SK-N-SH treated with all-trans-retinoic acid at 6 μM for 48 hours (cell line): ENCODE measurements around the gene DMRTB1.

ENCODE experiments used
- ATAC-seq: fragments of 200-7000 bp; cut with Tn5 transposase; 3 replicates; pipeline ENCODE4 v1.9.1; 2020; ENCODE audit warnings: mild to moderate bottlenecking, moderate library complexity
- CSDC2 ChIP-seq: fragments of 250-450 bp; sonication (Bioruptor Pico); IDR thresholded peaks from 2 replicates; pipeline ENCODE4 v1.5.0; 2020; ENCODE audit warnings: mild to moderate bottlenecking, moderate library complexity
- GLIS3 ChIP-seq: fragments of 250-450 bp; sonication (Bioruptor Pico); IDR thresholded peaks from 2 replicates; pipeline ENCODE4 v1.5.0; 2020; ENCODE audit warnings: mild to moderate bottlenecking, moderate library complexity
- ISL1 ChIP-seq: fragments of 250-450 bp; sonication (Bioruptor Pico); IDR thresholded peaks from 2 replicates; pipeline ENCODE4 v2.1.2; 2022; ENCODE audit warnings: mild to moderate bottlenecking, moderate library complexity
- OSR1 ChIP-seq: fragments of 250-450 bp; sonication (Bioruptor Pico); IDR thresholded peaks from 2 replicates; pipeline ENCODE4 v1.8.0; 2022; ENCODE audit warnings: moderate library complexity, mild to moderate bottlenecking, inconsistent platforms
- PPARA ChIP-seq: fragments of 250-450 bp; sonication (Bioruptor Pico); IDR thresholded peaks from 2 replicates; pipeline ENCODE4 v1.5.0; 2020; ENCODE audit warnings: mild to moderate bottlenecking, borderline replicate concordance
- RARB ChIP-seq: fragments of 250-450 bp; sonication (Bioruptor Pico); IDR thresholded peaks from 2 replicates; pipeline ENCODE4 v1.8.0; 2021; ENCODE audit warnings: mild to moderate bottlenecking, moderate library complexity
- SNAI2 ChIP-seq: fragments of 250-450 bp; sonication (Bioruptor Pico); IDR thresholded peaks from 2 replicates; pipeline ENCODE4 v1.5.0; 2020; ENCODE audit warnings: mild to moderate bottlenecking, moderate library complexity
- TCF4 ChIP-seq: fragments of 250-450 bp; sonication (Bioruptor Pico); IDR thresholded peaks from 2 replicates; pipeline ENCODE4 v1.8.0; 2021; ENCODE audit warnings: mild to moderate bottlenecking, moderate library complexity, borderline replicate concordance
- TOX ChIP-seq: fragments of 250-450 bp; sonication (Bioruptor Pico); IDR thresholded peaks from 2 replicates; pipeline ENCODE4 v1.8.0; 2021; ENCODE audit warnings: mild to moderate bottlenecking, moderate library complexity, borderline replicate concordance
- ZC3H10 ChIP-seq: fragments of 250-450 bp; sonication (Bioruptor Pico); IDR thresholded peaks from 2 replicates; pipeline ENCODE4 v1.5.1; 2021; ENCODE audit warnings: mild to moderate bottlenecking, moderate library complexity
- ZFP3 ChIP-seq: fragments of 250-450 bp; sonication (Bioruptor Pico); IDR thresholded peaks from 2 replicates; pipeline ENCODE4 v1.5.0; 2020; ENCODE audit warnings: mild to moderate bottlenecking, moderate library complexity
- ZFP30 ChIP-seq: fragments of 450-650 bp; formaldehyde crosslinking; IDR thresholded peaks from 2 replicates; pipeline ENCODE4 v1.5.0; 2022; ENCODE audit warnings: mild to moderate bottlenecking, moderate library complexity
- ZNF565 ChIP-seq: fragments of 450-650 bp; formaldehyde crosslinking; conservative IDR thresholded peaks from 2 replicates; pipeline ENCODE4 v1.5.0; 2020; ENCODE audit warnings: low read depth, mild to moderate bottlenecking, moderate library complexity
- ZNF70 ChIP-seq: fragments of 450-650 bp; formaldehyde crosslinking; IDR thresholded peaks from 2 replicates; pipeline ENCODE4 v1.5.0; 2020; ENCODE audit warnings: mild to moderate bottlenecking, moderate library complexity
- ZNF8 ChIP-seq: fragments of 450-650 bp; formaldehyde crosslinking; IDR thresholded peaks from 2 replicates; pipeline ENCODE4 v1.5.0; 2020; ENCODE audit warnings: mild to moderate bottlenecking, moderate library complexity
- TF ChIP-seq, protein P1 (sequence below): fragments of 250-450 bp; sonication (Bioruptor Pico); IDR thresholded peaks from 2 replicates; pipeline ENCODE4 v1.8.0; 2020; ENCODE audit warnings: mild to moderate bottlenecking, moderate library complexity, borderline replicate concordance
- TF ChIP-seq, protein P2 (sequence below): fragments of 250-450 bp; sonication (Bioruptor Pico); IDR thresholded peaks from 2 replicates; pipeline ENCODE4 v1.5.1; 2021; ENCODE audit warnings: mild to moderate bottlenecking, moderate library complexity
- TF ChIP-seq, protein P3 (sequence below): fragments of 250-450 bp; sonication (Bioruptor Pico); IDR thresholded peaks from 2 replicates; pipeline ENCODE4 v1.5.1; 2020; ENCODE audit warnings: low read depth, mild to moderate bottlenecking, moderate library complexity
- TF ChIP-seq, protein P4 (sequence below): fragments of 250-450 bp; sonication (Bioruptor Pico); IDR thresholded peaks from 2 replicates; pipeline ENCODE4 v1.5.0; 2020; ENCODE audit warnings: mild to moderate bottlenecking, moderate library complexity
- TF ChIP-seq, protein P5 (sequence below): fragments of 250-450 bp; sonication (Bioruptor Pico); IDR thresholded peaks from 2 replicates; pipeline ENCODE4 v1.8.0; 2021; ENCODE audit warnings: low read depth, mild to moderate bottlenecking, moderate library complexity, borderline replicate concordance

DMRTB1 gene

DNA sequence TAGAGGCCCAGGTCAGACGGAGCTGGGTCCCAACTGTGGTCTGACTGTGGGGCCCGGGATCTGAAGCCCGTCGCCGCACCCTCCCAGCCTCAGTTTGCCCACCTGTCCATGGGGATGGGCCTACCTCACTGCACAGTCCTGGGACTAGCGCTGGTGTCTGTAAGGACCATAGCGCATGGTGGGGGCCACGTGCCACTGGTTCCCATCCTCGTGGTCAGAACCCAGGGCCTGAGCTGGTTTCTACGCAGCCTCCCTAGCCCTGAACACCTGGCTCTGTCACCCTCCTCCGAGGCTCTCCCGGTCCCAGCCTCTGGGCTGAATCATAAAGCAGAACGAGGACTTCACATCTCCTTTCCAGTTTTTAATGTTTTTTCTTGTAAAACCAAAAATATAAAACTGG, 46.7 kb downstream of the DMRTB1 start:
- no peak for ATAC-seq
- no peak for TF ChIP-seq CSDC2 (CRISPR knock-in tag)

DNA sequence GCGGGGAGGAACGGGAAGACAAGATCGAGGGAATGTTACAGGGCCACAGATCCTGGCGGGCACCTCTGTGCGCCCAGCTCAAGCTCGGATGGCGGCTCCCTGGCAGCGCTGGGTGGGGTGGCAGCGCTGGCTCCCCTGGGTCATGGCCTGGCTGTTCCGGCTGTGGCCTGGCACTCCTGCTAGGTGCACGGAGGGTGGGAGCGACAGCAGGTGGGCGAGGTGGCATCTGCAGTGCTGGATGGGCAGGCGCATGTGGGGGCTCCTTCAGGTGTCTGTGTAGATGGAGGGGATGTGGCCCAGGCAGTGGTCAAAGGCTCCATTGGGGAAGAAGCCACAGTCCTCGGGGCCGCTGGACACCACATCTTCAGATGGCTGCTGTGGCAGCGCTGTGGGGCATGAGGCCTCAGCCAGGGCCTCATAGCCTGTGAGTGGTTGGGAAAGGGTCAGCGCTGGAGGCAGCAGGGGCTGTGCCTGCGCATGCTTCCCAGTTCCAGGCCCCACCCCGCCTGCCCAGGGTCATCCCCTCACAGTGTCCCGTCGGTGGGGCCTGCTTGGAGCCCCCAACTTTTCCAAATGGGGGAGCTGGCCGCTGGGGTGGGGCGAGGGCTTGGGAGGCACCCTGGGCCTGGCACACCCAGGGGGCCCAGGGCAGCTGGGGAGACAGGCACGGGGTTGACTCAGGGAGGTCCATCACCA, 47.3 kb downstream of the DMRTB1 start:
- TF ChIP-seq ZNF8: no peak
- TF ChIP-seq CSDC2 (CRISPR knock-in tag): no peak
- TF ChIP-seq, protein P1, sequence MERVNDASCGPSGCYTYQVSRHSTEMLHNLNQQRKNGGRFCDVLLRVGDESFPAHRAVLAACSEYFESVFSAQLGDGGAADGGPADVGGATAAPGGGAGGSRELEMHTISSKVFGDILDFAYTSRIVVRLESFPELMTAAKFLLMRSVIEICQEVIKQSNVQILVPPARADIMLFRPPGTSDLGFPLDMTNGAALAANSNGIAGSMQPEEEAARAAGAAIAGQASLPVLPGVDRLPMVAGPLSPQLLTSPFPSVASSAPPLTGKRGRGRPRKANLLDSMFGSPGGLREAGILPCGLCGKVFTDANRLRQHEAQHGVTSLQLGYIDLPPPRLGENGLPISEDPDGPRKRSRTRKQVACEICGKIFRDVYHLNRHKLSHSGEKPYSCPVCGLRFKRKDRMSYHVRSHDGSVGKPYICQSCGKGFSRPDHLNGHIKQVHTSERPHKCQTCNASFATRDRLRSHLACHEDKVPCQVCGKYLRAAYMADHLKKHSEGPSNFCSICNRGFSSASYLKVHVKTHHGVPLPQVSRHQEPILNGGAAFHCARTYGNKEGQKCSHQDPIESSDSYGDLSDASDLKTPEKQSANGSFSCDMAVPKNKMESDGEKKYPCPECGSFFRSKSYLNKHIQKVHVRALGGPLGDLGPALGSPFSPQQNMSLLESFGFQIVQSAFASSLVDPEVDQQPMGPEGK (CRISPR knock-in tag): no peak
- no peak for TF ChIP-seq ZFP3 (CRISPR knock-in tag)
- no peak for TF ChIP-seq GLIS3 (CRISPR knock-in tag)
- no peak for ATAC-seq

DNA sequence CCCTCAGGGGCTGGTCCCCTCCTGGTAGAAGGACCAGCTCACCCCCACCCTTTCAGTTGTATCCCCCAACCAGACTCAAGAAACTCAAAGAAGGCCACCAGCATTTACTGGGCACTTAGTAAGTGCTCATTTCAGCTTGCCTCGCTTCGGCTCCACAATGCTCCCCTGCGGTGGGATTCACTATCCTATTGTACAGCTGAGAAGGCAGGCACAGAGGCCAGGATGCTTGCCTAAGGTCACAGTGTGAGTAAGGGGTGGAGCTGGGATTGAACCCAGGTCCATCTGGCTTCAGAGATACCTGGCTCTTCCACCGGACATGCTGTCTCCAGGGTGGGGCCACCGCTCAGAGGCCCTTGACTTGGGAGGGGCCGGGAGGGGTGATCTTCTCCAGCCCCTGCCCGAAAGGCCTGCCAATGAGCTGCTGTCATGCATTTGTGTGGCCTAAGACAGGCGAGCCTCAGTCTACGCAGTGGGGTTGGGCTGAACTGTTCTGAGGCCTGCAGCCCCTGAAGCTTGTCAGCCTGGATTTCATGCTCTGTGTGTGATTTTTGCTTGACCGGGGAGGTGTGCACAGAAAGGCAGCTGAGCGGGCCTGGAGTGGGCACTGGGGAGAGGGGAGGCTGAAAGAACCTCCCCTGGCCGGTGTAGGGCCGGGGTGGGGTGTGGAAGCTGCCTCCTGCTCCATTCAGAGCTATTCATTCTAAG, 48.1 kb downstream of the DMRTB1 start:
- TF ChIP-seq TCF4: no peak
- no peak for TF ChIP-seq ZC3H10 (CRISPR knock-in tag)
- TF ChIP-seq ZNF70: no peak
- TF ChIP-seq RARB (CRISPR knock-in tag): no peak
- TF ChIP-seq ZNF565: no peak
- no peak for TF ChIP-seq GLIS3 (CRISPR knock-in tag)
- TF ChIP-seq, protein P2, sequence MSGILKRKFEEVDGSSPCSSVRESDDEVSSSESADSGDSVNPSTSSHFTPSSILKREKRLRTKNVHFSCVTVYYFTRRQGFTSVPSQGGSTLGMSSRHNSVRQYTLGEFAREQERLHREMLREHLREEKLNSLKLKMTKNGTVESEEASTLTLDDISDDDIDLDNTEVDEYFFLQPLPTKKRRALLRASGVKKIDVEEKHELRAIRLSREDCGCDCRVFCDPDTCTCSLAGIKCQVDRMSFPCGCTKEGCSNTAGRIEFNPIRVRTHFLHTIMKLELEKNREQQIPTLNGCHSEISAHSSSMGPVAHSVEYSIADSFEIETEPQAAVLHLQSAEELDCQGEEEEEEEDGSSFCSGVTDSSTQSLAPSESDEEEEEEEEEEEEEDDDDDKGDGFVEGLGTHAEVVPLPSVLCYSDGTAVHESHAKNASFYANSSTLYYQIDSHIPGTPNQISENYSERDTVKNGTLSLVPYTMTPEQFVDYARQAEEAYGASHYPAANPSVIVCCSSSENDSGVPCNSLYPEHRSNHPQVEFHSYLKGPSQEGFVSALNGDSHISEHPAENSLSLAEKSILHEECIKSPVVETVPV (CRISPR knock-in tag): no peak
- TF ChIP-seq ZFP3 (CRISPR knock-in tag): no peak
- no peak for TF ChIP-seq PPARA
- no peak for TF ChIP-seq OSR1 (CRISPR knock-in tag)
- no peak for TF ChIP-seq ZFP30 (CRISPR knock-in tag)
- TF ChIP-seq ISL1: no peak
- TF ChIP-seq TOX (CRISPR knock-in tag): no peak
- TF ChIP-seq CSDC2 (CRISPR knock-in tag): no peak
- TF ChIP-seq, protein P3, sequence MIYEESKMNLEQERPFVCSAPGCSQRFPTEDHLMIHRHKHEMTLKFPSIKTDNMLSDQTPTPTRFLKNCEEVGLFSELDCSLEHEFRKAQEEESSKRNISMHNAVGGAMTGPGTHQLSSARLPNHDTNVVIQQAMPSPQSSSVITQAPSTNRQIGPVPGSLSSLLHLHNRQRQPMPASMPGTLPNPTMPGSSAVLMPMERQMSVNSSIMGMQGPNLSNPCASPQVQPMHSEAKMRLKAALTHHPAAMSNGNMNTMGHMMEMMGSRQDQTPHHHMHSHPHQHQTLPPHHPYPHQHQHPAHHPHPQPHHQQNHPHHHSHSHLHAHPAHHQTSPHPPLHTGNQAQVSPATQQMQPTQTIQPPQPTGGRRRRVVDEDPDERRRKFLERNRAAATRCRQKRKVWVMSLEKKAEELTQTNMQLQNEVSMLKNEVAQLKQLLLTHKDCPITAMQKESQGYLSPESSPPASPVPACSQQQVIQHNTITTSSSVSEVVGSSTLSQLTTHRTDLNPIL (CRISPR knock-in tag): no peak

DNA sequence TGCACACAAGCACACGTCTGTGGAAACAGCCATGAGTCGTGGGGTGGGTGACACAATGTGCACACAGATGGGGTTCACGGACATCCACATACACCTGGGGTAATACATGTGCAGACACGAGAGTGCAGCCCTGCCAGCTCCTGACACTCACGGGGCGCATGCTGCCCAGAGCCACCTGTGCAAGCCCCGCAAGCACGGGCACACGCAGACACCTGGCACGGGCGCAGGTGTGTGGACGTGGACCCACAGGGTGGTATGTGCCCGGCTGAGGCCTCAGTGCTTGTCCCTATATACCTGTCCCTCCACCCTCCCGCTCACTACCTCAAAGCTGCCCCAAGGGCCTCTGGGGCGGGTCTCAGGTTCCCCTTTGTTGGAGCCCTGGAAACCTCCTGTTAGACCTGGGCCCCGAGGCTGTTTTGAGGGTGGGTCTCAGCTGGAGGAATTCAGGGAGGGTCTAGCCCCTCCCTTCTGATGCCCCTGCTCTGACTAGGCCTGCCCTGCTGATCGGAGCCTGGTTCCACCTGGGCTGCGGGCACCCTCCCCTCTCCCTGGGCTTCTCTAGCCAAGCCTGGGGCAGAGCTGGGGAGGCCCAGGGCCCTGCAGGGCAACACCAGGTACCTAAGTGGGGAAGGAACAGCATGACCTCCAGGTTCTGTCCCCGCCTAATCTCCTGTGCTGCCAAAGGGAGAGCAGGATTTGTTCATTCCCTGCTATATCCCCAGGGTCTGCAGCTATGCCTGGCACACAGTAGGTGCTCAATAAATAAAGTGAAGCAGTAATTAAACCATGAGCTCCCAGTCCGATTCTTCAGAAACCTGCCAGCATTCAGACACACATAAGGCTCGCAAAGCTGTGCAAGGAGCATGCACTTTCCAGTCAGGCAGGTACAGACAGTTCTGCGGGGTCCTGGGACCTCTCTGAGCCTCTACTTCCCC, 49.1 kb downstream of the DMRTB1 start:
- ATAC-seq: no peak
- TF ChIP-seq SNAI2 (CRISPR knock-in tag) (no peak), CSDC2 (CRISPR knock-in tag) (no peak), ZFP30 (CRISPR knock-in tag) (no peak), ZNF70 (no peak), ZC3H10 (CRISPR knock-in tag) (no peak)
- TF ChIP-seq, protein P3 (CRISPR knock-in tag): no peak
- TF ChIP-seq, protein P4, sequence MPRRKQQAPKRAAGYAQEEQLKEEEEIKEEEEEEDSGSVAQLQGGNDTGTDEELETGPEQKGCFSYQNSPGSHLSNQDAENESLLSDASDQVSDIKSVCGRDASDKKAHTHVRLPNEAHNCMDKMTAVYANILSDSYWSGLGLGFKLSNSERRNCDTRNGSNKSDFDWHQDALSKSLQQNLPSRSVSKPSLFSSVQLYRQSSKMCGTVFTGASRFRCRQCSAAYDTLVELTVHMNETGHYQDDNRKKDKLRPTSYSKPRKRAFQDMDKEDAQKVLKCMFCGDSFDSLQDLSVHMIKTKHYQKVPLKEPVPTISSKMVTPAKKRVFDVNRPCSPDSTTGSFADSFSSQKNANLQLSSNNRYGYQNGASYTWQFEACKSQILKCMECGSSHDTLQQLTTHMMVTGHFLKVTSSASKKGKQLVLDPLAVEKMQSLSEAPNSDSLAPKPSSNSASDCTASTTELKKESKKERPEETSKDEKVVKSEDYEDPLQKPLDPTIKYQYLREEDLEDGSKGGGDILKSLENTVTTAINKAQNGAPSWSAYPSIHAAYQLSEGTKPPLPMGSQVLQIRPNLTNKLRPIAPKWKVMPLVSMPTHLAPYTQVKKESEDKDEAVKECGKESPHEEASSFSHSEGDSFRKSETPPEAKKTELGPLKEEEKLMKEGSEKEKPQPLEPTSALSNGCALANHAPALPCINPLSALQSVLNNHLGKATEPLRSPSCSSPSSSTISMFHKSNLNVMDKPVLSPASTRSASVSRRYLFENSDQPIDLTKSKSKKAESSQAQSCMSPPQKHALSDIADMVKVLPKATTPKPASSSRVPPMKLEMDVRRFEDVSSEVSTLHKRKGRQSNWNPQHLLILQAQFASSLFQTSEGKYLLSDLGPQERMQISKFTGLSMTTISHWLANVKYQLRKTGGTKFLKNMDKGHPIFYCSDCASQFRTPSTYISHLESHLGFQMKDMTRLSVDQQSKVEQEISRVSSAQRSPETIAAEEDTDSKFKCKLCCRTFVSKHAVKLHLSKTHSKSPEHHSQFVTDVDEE: no peak
- TF ChIP-seq, protein P5, sequence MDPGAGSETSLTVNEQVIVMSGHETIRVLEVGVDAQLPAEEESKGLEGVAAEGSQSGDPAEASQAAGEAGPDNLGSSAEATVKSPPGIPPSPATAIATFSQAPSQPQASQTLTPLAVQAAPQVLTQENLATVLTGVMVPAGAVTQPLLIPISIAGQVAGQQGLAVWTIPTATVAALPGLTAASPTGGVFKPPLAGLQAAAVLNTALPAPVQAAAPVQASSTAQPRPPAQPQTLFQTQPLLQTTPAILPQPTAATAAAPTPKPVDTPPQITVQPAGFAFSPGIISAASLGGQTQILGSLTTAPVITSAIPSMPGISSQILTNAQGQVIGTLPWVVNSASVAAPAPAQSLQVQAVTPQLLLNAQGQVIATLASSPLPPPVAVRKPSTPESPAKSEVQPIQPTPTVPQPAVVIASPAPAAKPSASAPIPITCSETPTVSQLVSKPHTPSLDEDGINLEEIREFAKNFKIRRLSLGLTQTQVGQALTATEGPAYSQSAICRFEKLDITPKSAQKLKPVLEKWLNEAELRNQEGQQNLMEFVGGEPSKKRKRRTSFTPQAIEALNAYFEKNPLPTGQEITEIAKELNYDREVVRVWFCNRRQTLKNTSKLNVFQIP: no peak

More for the DNA sequence above, 48.1 kb downstream of the DMRTB1 start:
- ATAC-seq: no peak
